ENCODE data around the gene ROS1. TPM values are rescaled to one million over a fixed set of nuclear protein-coding genes. Genes with fewer than 3 reads are reported as not detected.
A peak's percentile ranks its signal among the peaks of the same experiment; 100 is the strongest.

Gene ROS1
- total RNA-seq, 1 experiment from 2014 or later = 0.43 TPM

- no peaks in the 10 kb centered on the region for H3K9me3 ChIP-seq
- no peak for DNase-seq
Observed at GRCh38 chr6:117352466-117353081, 73.2 kb downstream of the ROS1 start.

DNA sequence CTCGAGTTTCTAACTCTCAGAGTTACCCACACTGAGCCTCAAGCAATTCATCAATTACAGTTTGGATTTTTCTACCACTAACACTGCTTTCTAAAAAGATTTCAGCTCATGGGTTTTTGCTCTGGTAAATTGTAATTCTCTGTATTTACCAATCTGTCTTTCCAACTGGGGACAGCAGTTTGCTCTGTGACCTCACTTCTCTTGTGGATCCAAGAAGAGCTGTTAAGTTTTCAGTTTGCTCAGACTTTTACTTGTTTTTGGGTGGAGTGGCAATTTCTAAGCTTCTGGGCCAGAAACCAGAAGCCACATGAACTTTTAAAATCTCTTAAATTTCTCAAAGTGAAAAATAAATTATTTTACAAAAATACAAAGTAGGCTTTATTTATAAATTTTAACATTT, 74.2 kb downstream of the ROS1 start:
- H3K4me3 ChIP-seq = no peak overlapping the region
- no peaks in the 10 kb centered on the region for H3K9me3 ChIP-seq
- no peaks in the 10 kb centered on the region for H3K27me3 ChIP-seq
- H3K36me3 ChIP-seq = no peaks in the 10 kb centered on the region
- no peak for DNase-seq

More at GRCh38 chr6:117352466-117353081, 73.2 kb downstream of the ROS1 start:
- no peak overlapping the region for H3K4me3 ChIP-seq
- no peaks in the 10 kb centered on the region for H3K36me3 ChIP-seq
- no peaks in the 10 kb centered on the region for H3K27me3 ChIP-seq

GRCh38 chr6:117346142-117346930, 79.4 kb downstream of the ROS1 start:
- no peak for DNase-seq
- H3K27me3 ChIP-seq = no peaks in the 10 kb centered on the region
- no peak overlapping the region for H3K4me3 ChIP-seq
- no peaks in the 10 kb centered on the region for H3K36me3 ChIP-seq
- no peaks in the 10 kb centered on the region for H3K9me3 ChIP-seq

GRCh38 chr6:117345292-117345610, 80.5 kb downstream of the ROS1 start:
- Histone ChIP-seq H3K36me3 (no peaks in the 10 kb centered on the region), H3K9me3 (no peaks in the 10 kb centered on the region), H3K4me3 (no peak overlapping the region), H3K27me3 (no peaks in the 10 kb centered on the region)
- no peak for DNase-seq

DNA sequence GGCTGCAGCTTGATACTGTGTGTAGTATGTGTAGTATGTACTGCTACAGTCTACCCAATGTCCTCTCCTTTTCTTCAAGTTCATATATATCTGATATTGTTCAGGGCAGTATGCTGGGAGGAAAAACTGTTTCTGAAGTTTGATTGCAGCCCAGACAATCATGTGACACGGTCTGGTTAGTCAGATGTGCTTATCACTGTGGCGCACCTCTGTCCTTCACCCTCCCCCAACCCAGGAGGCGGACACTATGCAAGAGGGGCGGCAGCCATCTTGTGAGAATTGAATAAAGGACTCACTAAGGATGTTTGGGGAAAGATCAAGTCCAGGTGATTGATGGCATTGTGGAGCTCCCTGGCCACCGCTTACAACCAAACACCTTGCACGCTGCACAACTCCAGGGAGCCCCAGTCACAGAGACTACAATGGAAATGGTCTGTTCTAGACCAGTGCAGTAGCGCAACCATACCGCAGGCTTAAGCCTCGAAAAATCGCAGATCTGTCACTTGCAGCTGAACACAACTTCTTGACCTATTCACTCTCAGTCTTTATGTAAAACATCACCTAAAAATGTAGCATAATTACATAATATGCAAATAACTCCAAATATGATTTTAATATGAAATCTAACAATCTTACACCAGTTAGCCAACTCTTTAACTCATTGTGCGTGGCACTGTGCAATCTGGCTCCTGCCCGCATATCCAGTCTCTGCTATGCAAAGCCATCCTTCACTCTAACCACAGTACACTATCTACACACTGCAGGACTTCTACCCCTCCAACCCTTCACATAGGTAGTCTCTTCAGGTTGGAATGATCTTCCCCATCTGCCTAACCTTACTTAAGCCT, 81.1 kb downstream of the ROS1 start:
- no peak overlapping the region for H3K4me3 ChIP-seq
- no peaks in the 10 kb centered on the region for H3K9me3 ChIP-seq
- no peaks in the 10 kb centered on the region for H3K27me3 ChIP-seq
- DNase-seq = no peak
- H3K36me3 ChIP-seq = no peaks in the 10 kb centered on the region

DNA sequence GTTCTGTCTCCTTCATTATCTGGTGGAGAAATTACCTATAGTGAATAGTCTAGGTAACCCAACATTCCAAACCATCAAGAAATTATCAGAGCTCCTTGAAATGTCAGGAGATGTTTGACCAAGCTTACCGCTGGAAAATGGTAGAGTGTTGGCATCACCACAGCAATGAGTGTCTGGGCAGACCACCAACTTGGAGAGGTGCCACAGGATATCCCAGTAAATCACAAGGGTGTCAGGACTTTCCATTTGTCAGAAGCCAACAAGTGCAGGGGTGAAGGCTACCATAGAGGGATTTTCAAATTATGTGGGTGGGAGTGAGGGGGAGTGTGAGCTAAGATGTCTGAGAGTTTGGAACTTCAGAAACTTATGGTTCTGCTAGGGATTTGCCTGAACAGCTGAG, 87.2 kb downstream of the ROS1 start:
- Histone ChIP-seq H3K27me3 (no peaks in the 10 kb centered on the region), H3K4me3 (no peak overlapping the region), H3K9me3 (no peaks in the 10 kb centered on the region), H3K36me3 (no peaks in the 10 kb centered on the region)
- peak; percentile 8 for DNase-seq

GRCh38 chr6:117329926-117330325, 95.8 kb downstream of the ROS1 start:
- H3K36me3 ChIP-seq = no peaks in the 10 kb centered on the region
- H3K27me3 ChIP-seq = no peaks in the 10 kb centered on the region
- no peak for DNase-seq
- no peak overlapping the region for H3K4me3 ChIP-seq
- no peaks in the 10 kb centered on the region for H3K9me3 ChIP-seq

GRCh38 chr6:117328500-117328899, 97.2 kb downstream of the ROS1 start:
- Histone ChIP-seq H3K27me3 (no peaks in the 10 kb centered on the region), H3K9me3 (no peaks in the 10 kb centered on the region), H3K36me3 (no peaks in the 10 kb centered on the region), H3K4me3 (no peak overlapping the region)
- no peak for DNase-seq

GRCh38 chr6:117328005-117328389, 97.7 kb downstream of the ROS1 start:
- H3K9me3 ChIP-seq = no peaks in the 10 kb centered on the region
- H3K4me3 ChIP-seq = no peak overlapping the region
- no peak for DNase-seq
- no peaks in the 10 kb centered on the region for H3K27me3 ChIP-seq
- H3K36me3 ChIP-seq = no peaks in the 10 kb centered on the region

DNA sequence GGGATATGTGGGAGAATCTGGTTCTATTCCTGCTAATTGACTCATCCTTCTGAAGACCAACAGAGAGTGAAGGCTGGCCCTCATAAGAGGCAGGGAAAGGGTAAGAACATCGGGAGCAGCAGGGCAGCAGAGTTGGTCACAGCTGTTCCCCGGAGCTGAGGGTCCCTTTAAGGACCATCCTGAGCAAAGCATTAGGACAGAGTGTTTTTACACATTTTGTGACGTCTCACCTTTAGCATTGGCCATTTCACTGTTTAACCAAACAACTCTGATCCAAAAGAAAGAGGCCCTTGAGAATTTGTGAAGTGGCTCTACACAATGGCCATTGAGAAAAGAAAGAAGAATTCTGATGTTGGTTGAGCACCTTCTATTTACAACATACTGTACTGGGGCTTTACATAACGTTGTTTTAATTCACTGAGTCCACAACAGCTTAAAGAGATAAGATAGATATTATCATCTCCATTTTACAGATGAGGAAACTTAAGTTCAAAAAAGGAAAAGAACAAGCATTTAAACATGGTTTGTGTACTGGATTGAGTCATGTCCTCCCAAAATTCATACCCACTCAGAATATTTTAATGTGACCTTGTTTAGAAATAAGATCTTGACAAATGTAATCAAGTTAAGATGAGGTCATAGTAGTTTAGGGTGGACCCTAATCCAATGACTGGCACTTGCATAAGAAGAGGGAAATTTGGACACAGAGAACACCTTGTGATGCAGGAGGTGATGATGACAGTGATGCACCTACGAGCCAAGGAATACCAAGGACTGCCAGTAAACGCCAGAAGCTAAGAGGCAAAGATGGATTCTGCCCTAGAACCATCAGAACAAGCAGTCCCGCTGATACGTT, 98.4 kb downstream of the ROS1 start:
- Histone ChIP-seq H3K27me3 (no peaks in the 10 kb centered on the region), H3K36me3 (no peaks in the 10 kb centered on the region), H3K4me3 (no peak overlapping the region), H3K9me3 (no peaks in the 10 kb centered on the region)
- no peak for DNase-seq

GRCh38 chr6:117326396-117326795, 99.3 kb downstream of the ROS1 start:
- H3K9me3 ChIP-seq = no peaks in the 10 kb centered on the region
- DNase-seq = peak; percentile 59
- no peaks in the 10 kb centered on the region for H3K27me3 ChIP-seq
- H3K36me3 ChIP-seq = no peaks in the 10 kb centered on the region
- H3K4me3 ChIP-seq = no peak overlapping the region

DNA sequence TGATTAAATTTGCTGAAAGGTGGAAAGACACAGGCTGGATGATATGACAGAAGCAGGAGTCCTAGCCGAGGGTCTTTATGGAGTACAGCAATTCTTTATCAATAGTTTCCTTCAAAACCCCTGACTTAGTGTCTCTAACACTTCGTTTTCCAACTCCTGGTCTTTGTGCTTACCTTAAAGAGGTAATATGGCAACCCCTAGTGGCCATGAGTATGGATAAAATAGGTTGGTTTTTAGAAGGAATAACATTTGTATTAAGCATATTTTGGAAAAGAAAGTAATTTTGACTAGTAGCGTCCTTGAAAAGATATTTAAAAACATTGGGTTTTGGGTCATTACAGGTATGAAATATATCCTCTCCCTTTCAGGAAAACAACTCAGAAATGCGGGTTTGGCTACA, 108.5 kb downstream of the ROS1 start:
- no peaks in the 10 kb centered on the region for H3K9me3 ChIP-seq
- DNase-seq = no peak
- no peak overlapping the region for H3K4me3 ChIP-seq
- no peaks in the 10 kb centered on the region for H3K27me3 ChIP-seq
- H3K36me3 ChIP-seq = no peaks in the 10 kb centered on the region

DNA sequence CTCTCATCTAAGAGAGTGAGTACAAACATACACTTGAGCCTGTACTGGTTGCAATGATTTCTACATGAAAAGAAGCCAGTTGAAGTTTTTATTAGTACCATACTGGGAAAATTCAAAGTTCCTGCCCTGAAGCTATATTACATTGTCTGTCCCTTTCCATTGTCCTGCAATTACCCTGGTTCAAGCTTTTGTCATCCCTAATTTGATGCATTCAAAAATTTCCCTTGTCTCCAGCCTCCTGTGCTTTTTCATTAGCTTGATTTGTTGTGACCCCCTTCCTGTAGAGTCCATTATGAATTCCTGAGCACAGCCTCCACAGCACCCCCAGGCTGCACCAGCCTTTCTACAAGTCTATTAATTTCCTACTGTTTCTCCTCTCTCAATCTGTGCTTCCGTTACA, 114.0 kb downstream of the ROS1 start:
- Histone ChIP-seq H3K27me3 (no peaks in the 10 kb centered on the region), H3K4me3 (no peak overlapping the region), H3K9me3 (no peaks in the 10 kb centered on the region), H3K36me3 (no peaks in the 10 kb centered on the region)
- DNase-seq = no peak

DNA sequence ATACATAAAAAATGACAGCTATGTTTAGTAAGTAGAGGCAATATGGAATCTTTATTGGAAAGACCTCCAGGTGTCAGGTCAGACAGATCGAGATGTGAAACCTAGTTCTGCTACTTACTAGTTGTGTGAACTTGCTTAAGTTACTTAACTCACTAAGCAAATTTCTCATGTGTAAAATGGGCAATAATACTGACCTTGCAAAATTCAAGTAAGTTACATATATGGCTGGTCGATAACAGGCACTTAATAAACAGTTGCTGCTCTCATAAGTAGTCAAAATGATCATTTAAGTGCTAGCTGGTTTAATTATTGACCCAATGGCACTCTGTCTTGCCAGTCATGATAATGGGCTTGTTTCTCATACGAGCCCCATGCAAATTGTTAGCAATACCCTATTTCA, 114.4 kb downstream of the ROS1 start:
- no peak for DNase-seq
- no peaks in the 10 kb centered on the region for H3K9me3 ChIP-seq
- no peaks in the 10 kb centered on the region for H3K36me3 ChIP-seq
- no peaks in the 10 kb centered on the region for H3K27me3 ChIP-seq
- no peak overlapping the region for H3K4me3 ChIP-seq

DNA sequence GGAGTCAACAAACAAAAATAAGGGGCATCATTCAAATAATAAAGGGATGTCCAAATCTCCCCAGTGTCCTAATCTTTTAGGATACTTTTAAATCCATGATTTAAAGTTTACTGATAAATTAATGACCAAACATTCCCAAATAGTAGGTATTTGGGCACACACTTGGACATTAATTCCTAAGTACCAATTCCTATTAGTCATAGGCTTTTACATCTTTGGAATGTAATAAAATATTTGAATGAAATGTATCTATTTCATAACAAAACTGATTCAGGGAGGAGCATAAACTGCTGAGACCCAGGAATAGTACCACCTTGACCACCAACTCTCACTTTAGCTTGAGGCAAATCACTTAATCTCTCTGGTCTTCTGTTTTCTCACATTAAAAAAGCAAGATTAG, 116.1 kb downstream of the ROS1 start:
- DNase-seq = no peak
- no peak overlapping the region for H3K4me3 ChIP-seq
- H3K36me3 ChIP-seq = no peaks in the 10 kb centered on the region
- no peaks in the 10 kb centered on the region for H3K9me3 ChIP-seq
- no peaks in the 10 kb centered on the region for H3K27me3 ChIP-seq

GRCh38 chr6:117309069-117309468, 116.7 kb downstream of the ROS1 start:
- Histone ChIP-seq H3K36me3 (no peaks in the 10 kb centered on the region), H3K27me3 (no peaks in the 10 kb centered on the region), H3K9me3 (no peaks in the 10 kb centered on the region), H3K4me3 (no peak overlapping the region)
- DNase-seq = no peak

DNA sequence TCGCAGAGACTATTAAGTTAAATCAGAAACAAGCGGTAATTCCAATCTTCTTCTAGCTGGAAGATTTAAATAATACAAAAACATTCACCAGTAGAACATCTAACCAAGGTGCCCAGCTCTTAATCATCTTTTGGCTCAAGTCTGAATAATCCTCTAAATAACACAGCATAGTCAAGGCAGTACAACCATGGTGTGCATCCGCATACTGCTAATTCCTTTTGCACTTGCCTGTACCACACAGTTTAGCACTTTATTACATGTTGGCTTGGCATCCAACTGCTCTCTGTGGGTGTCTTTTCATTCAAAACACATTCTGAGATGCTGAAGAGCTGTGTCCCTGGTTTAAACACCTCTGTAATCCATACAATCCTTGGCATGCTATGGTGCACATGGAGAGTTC, 118.1 kb downstream of the ROS1 start:
- H3K36me3 ChIP-seq = no peaks in the 10 kb centered on the region
- no peaks in the 10 kb centered on the region for H3K27me3 ChIP-seq
- no peak overlapping the region for H3K4me3 ChIP-seq
- peak; percentile 53 for DNase-seq
- no peaks in the 10 kb centered on the region for H3K9me3 ChIP-seq
